ENCODE results near the gene MACROH2A2. TPM values are rescaled to one million over a fixed set of nuclear protein-coding genes. Genes with fewer than 3 reads are reported as not detected.

MACROH2A2 gene
- total and polyA plus RNA-seq, 2 of the 8 experiments (the other 6 are each of a cell fraction or from before 2014, with no cell fraction given): 7.9 to 9.3 TPM

- H3K9ac ChIP-seq (replicated peaks in 1 of 4; ENCODE audit: extremely low read depth in 1 of 4, low read depth in 3 of 4, low read length in 3 of 4): no peak overlapping the region
- H3K9me3 ChIP-seq (ENCODE audit: insufficient read depth in 2 of 2, low read depth in 1 of 2, low read length in 1 of 2): no peaks in the 10 kb centered on the region
- no peaks in the 10 kb centered on the region for H3K36me3 ChIP-seq (ENCODE audit: control insufficient read depth in 2 of 4, insufficient read depth in 4 of 4, low read length in 3 of 4)
- H2BK5ac ChIP-seq (ENCODE audit: low read depth, low read length): no peak overlapping the region
- WGBS, 2 experiments (ENCODE audit: extremely low coverage in 1 of 2, insufficient coverage in 1 of 2, insufficient read length in 1 of 2, insufficient replicate concordance in 2 of 2, low coverage in 1 of 2, low lambda C conversion rate in 2 of 2, missing lambda C conversion rate in 1 of 2): 68% methylated on average over 1 of the region's 1 CpG; no CpG with 5 or more reads in 1 of the 2 experiments
- no peaks in the 10 kb centered on the region for H3K79me2 ChIP-seq (ENCODE audit: control insufficient read depth in 1 of 2, insufficient read depth in 2 of 2, low read length in 2 of 2)
- H3K4ac ChIP-seq (replicated peaks; ENCODE audit: insufficient read length, low read depth, low read length): no peak overlapping the region
- H4K91ac ChIP-seq (replicated peaks; ENCODE audit: insufficient read length, low read length): no peak overlapping the region
- CTCF ChIA-PET (ENCODE audit: partially characterized antibody): interaction anchor here (0.7 to 4.3 kb wide), 6 partner anchors 8 to 97 kb away, joined by 3 to 26 read pairs (median 4); no protein-coding TSS in a partner anchor
- POLR2A ChIA-PET (ENCODE audit: partially characterized antibody): no interaction called here
- DNase-seq (ENCODE audit: low read depth in 1 of 2, low spot score in 2 of 2): no peak
- H3K56ac ChIP-seq (replicated peaks; ENCODE audit: insufficient read length, low read depth, low read length): no peak overlapping the region
- no peak overlapping the region for H3K14ac ChIP-seq (ENCODE audit: insufficient read length)
- no peak overlapping the region for H2BK20ac ChIP-seq (ENCODE audit: low read length)
- H4K20me1 ChIP-seq (replicated peaks in 1 of 2; ENCODE audit: control insufficient read depth in 1 of 2, insufficient read depth in 2 of 2, low read length in 2 of 2): peaks cover 5 to 7% of the 10 kb centered on the region in 2 experiments
- no peak overlapping the region for H2AFZ ChIP-seq (ENCODE audit: low read length)
- no peak overlapping the region for H3K23ac ChIP-seq (ENCODE audit: insufficient read length)
- H4K5ac ChIP-seq (ENCODE audit: insufficient read length, low read depth, low read length): no peak overlapping the region
- H3K79me1 ChIP-seq (ENCODE audit: low read depth, low read length): no peaks in the 10 kb centered on the region; the same call in 1 of the 2 replicates
- no peak overlapping the region for H2BK12ac ChIP-seq (ENCODE audit: low read depth, low read length)
- H3K4me1 ChIP-seq (replicated peaks in 1 of 4; ENCODE audit: control insufficient read depth in 3 of 4, insufficient read depth in 4 of 4, low read length in 3 of 4): peaks cover 0 to 10% (median 1%) of the 10 kb centered on the region in 4 experiments; a peak in 4 of 7 replicates
- no peak overlapping the region for H3K4me2 ChIP-seq (ENCODE audit: insufficient read depth in 1 of 2, low read depth in 2 of 2, low read length in 2 of 2)
- no peak overlapping the region for H2BK15ac ChIP-seq (ENCODE audit: low read length)
- H3K27ac ChIP-seq (ENCODE audit: low read depth, low read length): no peak overlapping the region
- no peak overlapping the region for H2AK5ac ChIP-seq (ENCODE audit: low read depth, low read length)
- H3K4me3 ChIP-seq (ENCODE audit: extremely low read depth in 1 of 4, insufficient read depth in 2 of 4, low read depth in 3 of 4, low read length in 4 of 4): no peak overlapping the region
- no peak overlapping the region for H2BK120ac ChIP-seq (replicated peaks; ENCODE audit: low read depth, low read length)
- FAIRE-seq: no peak
- no peak overlapping the region for H3K18ac ChIP-seq (ENCODE audit: extremely low read depth, low read length)
- no peak overlapping the region for H4K8ac ChIP-seq (ENCODE audit: extremely low read depth, insufficient read depth, low read length)
- peaks cover 29 to 69% (median 56%) of the 10 kb centered on the region in 4 experiments for H3K27me3 ChIP-seq (replicated peaks in 1 of 4; ENCODE audit: control insufficient read depth in 3 of 4, extremely low read depth in 1 of 4, insufficient read depth in 3 of 4, low read length in 3 of 4)
- peaks cover 10% of the 10 kb centered on the region for H3K23me2 ChIP-seq (ENCODE audit: low read depth, low read length)
- TF ChIP-seq RBBP5 (IDR thresholded peaks at IDR 0.05; ENCODE audit: borderline replicate concordance, low read depth, low read length) (no peak), PHF8 (conservative IDR thresholded peaks at IDR 0.05; ENCODE audit: low read depth, low read length) (no peak), NRF1 (IDR thresholded peaks at IDR 0.05; ENCODE audit: low read depth, low read length) (no peak), RNF2 (IDR thresholded peaks at IDR 0.05; ENCODE audit: borderline replicate concordance, low read depth, low read length, missing control alignments, poor library complexity, severe bottlenecking) (no peak), SRF (IDR thresholded peaks at IDR 0.05; ENCODE audit: low read depth, low read length) (no peak), SP1 (IDR thresholded peaks at IDR 0.05; ENCODE audit: low read depth, low read length) (no peak), BRCA1 (IDR thresholded peaks at IDR 0.05; ENCODE audit: low read depth, low read length) (no peak), SIN3A (conservative IDR thresholded peaks at IDR 0.05 in 1 of 2, IDR thresholded peaks at IDR 0.05 in 1 of 2; ENCODE audit: low read depth in 1 of 2, low read length in 2 of 2) (no peak), ASH2L (IDR thresholded peaks at IDR 0.05; ENCODE audit: low read length) (no peak), CEBPB (IDR thresholded peaks at IDR 0.05; ENCODE audit: low read depth, low read length) (no peak), ZNF274 (IDR thresholded peaks at IDR 0.05; ENCODE audit: borderline replicate concordance, extremely low read depth, low read length) (no peak), TAF7 (optimal IDR thresholded peaks at IDR 0.05; ENCODE audit: borderline replicate concordance, low read depth, low read length) (no peak), RAD21 (IDR thresholded peaks at IDR 0.05 in 1 of 2, conservative IDR thresholded peaks at IDR 0.05 in 1 of 2; ENCODE audit: low read depth in 2 of 2, low read length in 2 of 2) (no peak), YY1 (IDR thresholded peaks at IDR 0.05; ENCODE audit: low read depth, low read length) (no peak)
Observed at GRCh38 chr10:70055550-70055949, 2.9 kb downstream of the MACROH2A2 start.
